HepG2 (cell line): ENCODE data around the gene SMTN. TPM values are rescaled to one million over a fixed set of nuclear protein-coding genes. Genes with fewer than 3 reads are reported as not detected.

Experiments
- ATAC-seq: fragments of 200-7000 bp; cut with Tn5 transposase; 3 replicates; pipeline ENCODE4 v1.9.1; 2020; ENCODE audit warnings: mild to moderate bottlenecking, moderate library complexity
- BruUV-seq: library from RNA; stranded (reverse); fragments of 400-500 nt; replicated peaks from 2 replicates; lab custom pipeline; 2021; lab: Mats Ljungman, UMichigan
- CTCF ChIA-PET: fragments of 300-600 bp; formaldehyde crosslinking; extraction: SDS; loops from one replicate; lab custom pipeline; 2021; ENCODE audit warnings: low total read pairs, inconsistent platforms, low intra/inter-chr PET ratio; lab: Yijun Ruan, JAX
- POLR2A ChIA-PET: fragments of 350-600 bp; sonication (Branson Sonifier 250); formaldehyde crosslinking; loops from one replicate; lab custom pipeline; 2020; ENCODE audit warnings: antibody characterized with exemption, inconsistent platforms; lab: Yijun Ruan, JAX
- DNase-seq: peaks from one replicate; pipeline ENCODE4 v3.0.0-alpha.2; 2015; ENCODE audit warnings: low spot score
- FAIRE-seq: peaks from 3 replicates; lab custom pipeline; 2011; peaks lifted over from hg19 to GRCh38; lab: Jason Lieb, UNC
- H2AFZ ChIP-seq: one replicate; pipeline ENCODE4 v1.6.1; 2011; ENCODE audit warnings: low read length, inconsistent platforms
- H3K27ac ChIP-seq: fragments of 300-600 bp; 3 replicates; pipeline ENCODE4 v1.8.0; 2011; ENCODE audit warnings: mixed run types, mild to moderate bottlenecking, mixed read lengths, low read length, inconsistent platforms; ENCODE audit not compliant: insufficient read depth; ENCODE audit errors: extremely low read length
- H3K27me3 ChIP-seq, 2 experiments: fragments of 200-600 bp in 1 of 2; 2 replicates in 1 of 2; 3 replicates in 1 of 2; pipeline versions ENCODE4 v1.6.0 to v1.8.0; 2011; ENCODE audit warnings: low read length in 2 of 2, mild to moderate bottlenecking in 2 of 2, moderate library complexity in 2 of 2, inconsistent platforms in 1 of 2; ENCODE audit not compliant: insufficient read depth in 2 of 2, control insufficient read depth in 1 of 2
- H3K36me3 ChIP-seq, 2 experiments: fragments of 200-600 bp in 1 of 2; replicated peaks in 1 of 2; 2 replicates in 1 of 2; 3 replicates in 1 of 2; pipeline versions ENCODE4 v1.5.1 to v1.8.0; 2011; ENCODE audit warnings: low read length in 2 of 2, inconsistent platforms in 1 of 2; ENCODE audit not compliant: insufficient read depth in 2 of 2, control insufficient read depth in 1 of 2
- H3K4me1 ChIP-seq: 2 replicates; pipeline ENCODE4 v1.5.1; 2012; ENCODE audit warnings: low read length, inconsistent platforms; ENCODE audit not compliant: insufficient read depth
- H3K4me2 ChIP-seq: 2 replicates; pipeline ENCODE4 v1.6.0; 2011; ENCODE audit warnings: low read depth, low read length, inconsistent platforms
- H3K4me3 ChIP-seq, 3 experiments: fragments of 200-600 bp in 1 of 3; sonication (generic), shearing (Covaris generic) in 1 of 3; replicated peaks in 1 of 3; 2 replicates each; pipeline ENCODE4 v1.5.1; 2011 to 2016; ENCODE audit warnings: low read length in 3 of 3, inconsistent platforms in 2 of 3, low read depth in 2 of 3, mild to moderate bottlenecking in 2 of 3, control low read depth in 1 of 3, mixed read lengths in 1 of 3; ENCODE audit not compliant: insufficient read depth in 1 of 3
- H3K79me2 ChIP-seq: one replicate; pipeline ENCODE4 v1.6.1; 2011; ENCODE audit warnings: low read length, inconsistent platforms; ENCODE audit not compliant: insufficient read depth
- H3K9ac ChIP-seq: 2 replicates; pipeline ENCODE4 v1.6.0; 2011; ENCODE audit warnings: mild to moderate bottlenecking, low read depth, low read length, inconsistent platforms; ENCODE audit not compliant: insufficient read depth
- H3K9me3 ChIP-seq: 2 replicates; pipeline ENCODE4 v1.5.1; 2012; ENCODE audit warnings: mild to moderate bottlenecking, low read length
- H4K20me1 ChIP-seq: 2 replicates; pipeline ENCODE4 v1.6.0; 2011; ENCODE audit warnings: inconsistent platforms, mild to moderate bottlenecking, low read length, moderate library complexity; ENCODE audit not compliant: insufficient read depth
- CSRNP1 ChIP-seq: sonication (generic); formaldehyde crosslinking; IDR thresholded peaks from 2 replicates; pipeline ENCODE4 v1.8.1; 2023; ENCODE audit warnings: mild to moderate bottlenecking, missing genetic modification reagents
- EED ChIP-seq: sonication (generic); formaldehyde crosslinking; IDR thresholded peaks from 2 replicates; pipeline ENCODE4 v1.5.0; 2020; ENCODE audit warnings: mild to moderate bottlenecking, missing genetic modification reagents
- GABPB1 ChIP-seq: IDR thresholded peaks from 2 replicates; pipeline ENCODE4 v1.6.1; 2016; ENCODE audit warnings: mild to moderate bottlenecking, missing genetic modification reagents, moderate library complexity, missing compliant biosample characterization
- GMEB2 ChIP-seq: IDR thresholded peaks from 2 replicates; pipeline ENCODE4 v1.6.1; 2016; ENCODE audit warnings: missing biosample characterization, missing genetic modification reagents, low read depth
- KLF16 ChIP-seq, 2 experiments: sonication (generic) in 1 of 2; formaldehyde crosslinking in 1 of 2; IDR thresholded peaks; 2 replicates each; pipeline versions ENCODE4 v1.6.1 to v1.8.0; 2016 to 2023; ENCODE audit warnings: missing genetic modification reagents in 2 of 2, missing compliant biosample characterization in 1 of 2
- MZF1 ChIP-seq: sonication (generic); formaldehyde crosslinking; IDR thresholded peaks from 2 replicates; pipeline ENCODE4 v1.8.1; 2023; ENCODE audit warnings: mild to moderate bottlenecking, missing genetic modification reagents, borderline replicate concordance
- NFIC ChIP-seq: IDR thresholded peaks from 2 replicates; pipeline ENCODE4 v1.6.1; 2012; ENCODE audit warnings: mild to moderate bottlenecking, low read length, inconsistent platforms
- NR2F2 ChIP-seq: IDR thresholded peaks from 2 replicates; pipeline ENCODE4 v1.6.1; 2012; ENCODE audit warnings: low read depth, inconsistent platforms, borderline replicate concordance
- RAD51 ChIP-seq: fragments of 450-650 bp; IDR thresholded peaks from 2 replicates; pipeline ENCODE4 v1.6.1; 2016; ENCODE audit warnings: borderline replicate concordance
- SATB2 ChIP-seq: sonication (generic); formaldehyde crosslinking; IDR thresholded peaks from 2 replicates; pipeline ENCODE4 v1.5.0; 2020; ENCODE audit warnings: missing genetic modification reagents
- SOX6 ChIP-seq, 2 experiments: fragments of 450-650 bp in 1 of 2; sonication (generic) in 1 of 2; formaldehyde crosslinking in 1 of 2; IDR thresholded peaks; 2 replicates each; pipeline versions ENCODE4 v1.4.0 to v1.6.1; 2017 to 2020; ENCODE audit warnings: antibody characterized with exemption in 1 of 2, mild to moderate bottlenecking in 1 of 2, missing genetic modification reagents in 1 of 2
- TGIF2 ChIP-seq: IDR thresholded peaks from 2 replicates; pipeline ENCODE4 v1.6.1; 2016; ENCODE audit warnings: control low read depth, missing compliant biosample characterization
- WIZ ChIP-seq: sonication (generic); formaldehyde crosslinking; IDR thresholded peaks from 2 replicates; pipeline ENCODE4 v1.5.1; 2020; ENCODE audit warnings: mild to moderate bottlenecking, missing genetic modification reagents
- ZKSCAN5 ChIP-seq: sonication (generic); formaldehyde crosslinking; IDR thresholded peaks from 2 replicates; pipeline ENCODE4 v1.5.1; 2020; ENCODE audit warnings: mild to moderate bottlenecking, missing genetic modification reagents
- ZNF709 ChIP-seq: sonication (generic); formaldehyde crosslinking; IDR thresholded peaks from 2 replicates; pipeline ENCODE4 v1.5.0; 2020; ENCODE audit warnings: mild to moderate bottlenecking, missing genetic modification reagents
- ZSCAN20 ChIP-seq: sonication (generic); formaldehyde crosslinking; IDR thresholded peaks from 2 replicates; pipeline ENCODE4 v1.4.0; 2020; ENCODE audit warnings: missing genetic modification reagents, mild to moderate bottlenecking, borderline replicate concordance
- WGBS: methylation state at CpG from one replicate; pipeline ENCODE4 v1.1.6; 2017; ENCODE audit warnings: low lambda C conversion rate; 5-methylcytosine and 5-hydroxymethylcytosine counted together
- in situ Hi-C: cut with HindIII; loops from 2 replicates; pipeline ENCODE4 v1.10.0; 2017; ENCODE audit warnings: low pct_unique_long_range_greater_than_20kb; ENCODE audit not compliant: extremely low pct_ligation_motif_present
- intact Hi-C: fragments of 100-400 bp; cut with micrococcal nuclease; formaldehyde crosslinking; loops from one replicate; pipeline ENCODE4 v1.10.0; 2022; ENCODE audit not compliant: unreplicated experiment
- polyA plus RNA-seq, 8 experiments: library from polyadenylated mRNA; depleted of rRNA in 3 of 8; stranded (reverse) in 7 of 8; unstranded in 1 of 8; fragments of >200 nt; fragmentation: Illumina TruSeq in 4 of 8; extraction: Trizol in 4 of 8; gene quantifications; 2 replicates each; pipeline versions ENCODE4 v1.2.1 to v1.2.3, GENCODE V29; 2011 to 2016; ENCODE audit warnings: low read depth in 4 of 8, missing spikeins in 1 of 8, mixed read lengths in 1 of 8; ENCODE audit not compliant: insufficient read depth in 1 of 8
- total RNA-seq, 5 experiments: library from RNA; depleted of rRNA; stranded (reverse); fragments of >200 nt; fragmentation: Illumina TruSeq; extraction: Trizol; gene quantifications; 2 replicates each; pipeline ENCODE4 v1.2.3, GENCODE V29; 2016; ENCODE audit warnings: low read depth in 1 of 5
- TF ChIP-seq, protein P1 (sequence below): sonication (generic); formaldehyde crosslinking; IDR thresholded peaks from 2 replicates; pipeline ENCODE4 v1.8.0; 2023; ENCODE audit warnings: mild to moderate bottlenecking, missing genetic modification reagents

Gene SMTN
- total and polyA plus RNA-seq, 2 of the 13 experiments (the other 11 are each of a cell fraction or from before 2014, with no cell fraction given) = 14.7 to 26.1 TPM

DNA sequence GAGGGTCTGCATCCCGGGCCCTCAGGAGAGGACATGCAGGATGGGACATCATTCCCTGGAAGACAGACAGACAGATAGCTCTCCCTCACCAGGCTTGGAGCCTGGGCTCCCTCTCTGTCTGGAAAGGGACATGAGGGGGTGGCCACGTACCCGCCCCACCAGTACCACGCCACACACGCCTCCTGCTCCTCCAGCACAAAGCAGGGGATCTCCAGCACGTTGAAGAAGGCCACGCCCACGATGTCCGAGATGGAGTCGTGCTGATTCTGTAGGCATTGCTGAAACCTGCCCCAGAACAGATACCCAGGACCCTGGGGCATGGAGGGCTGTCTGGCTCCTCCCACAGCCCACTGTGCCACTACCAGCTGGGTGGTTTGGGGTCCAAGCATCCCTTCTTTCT, 57.0 kb downstream of the SMTN start:
- no peaks in the 10 kb centered on the region for H4K20me1 ChIP-seq
- 24% methylated on average over 5 of the region's 10 CpGs for WGBS
- intact Hi-C loops (no loop called here), in situ Hi-C loops (no loop called here)
- POLR2A ChIA-PET = no interaction called here
- H2AFZ ChIP-seq = no peak overlapping the region
- no peaks in the 10 kb centered on the region for H3K36me3 ChIP-seq
- no peak for ATAC-seq
- FAIRE-seq = no peak
- H3K27me3 ChIP-seq = peaks cover 5 to 42% of the 10 kb centered on the region in 2 experiments
- H3K79me2 ChIP-seq = no peaks in the 10 kb centered on the region
- peaks cover 18% of the 10 kb centered on the region for H3K4me1 ChIP-seq
- TF ChIP-seq RAD51 (no peak), NR2F2 (no peak), SATB2 (no peak), NFIC (no peak), ZSCAN20 (CRISPR knock-in tag) (no peak), ZKSCAN5 (CRISPR knock-in tag) (no peak), EED (CRISPR knock-in tag) (no peak), MZF1 (CRISPR knock-in tag) (no peak)
- TF ChIP-seq, all 625 proteins: peak for 0
- no TSS peak for BruUV-seq
- no peak overlapping the region for H3K4me2 ChIP-seq
- H3K9ac ChIP-seq = no peak overlapping the region
- no peak overlapping the region for H3K27ac ChIP-seq
- H3K9me3 ChIP-seq = no peaks in the 10 kb centered on the region
- no peak overlapping the region for H3K4me3 ChIP-seq
- CTCF ChIA-PET = no interaction called here
- DNase-seq = no peak

GRCh38 chr22:31139066-31139465, 57.9 kb downstream of the SMTN start:
- Histone ChIP-seq H3K27ac (no peak overlapping the region), H3K36me3 (no peaks in the 10 kb centered on the region), H3K79me2 (no peaks in the 10 kb centered on the region), H3K9me3 (no peaks in the 10 kb centered on the region), H3K27me3 (peaks cover 5 to 48% of the 10 kb centered on the region in 2 experiments), H2AFZ (no peak overlapping the region), H3K4me1 (peaks cover 18% of the 10 kb centered on the region), H3K4me3 (no peak overlapping the region), H4K20me1 (no peaks in the 10 kb centered on the region), H3K4me2 (no peak overlapping the region), H3K9ac (no peak overlapping the region)
- ATAC-seq (no peak), DNase-seq (no peak), FAIRE-seq (no peak)
- WGBS = 25% methylated on average over 2 of the region's 3 CpGs
- in situ Hi-C loops (no loop called here), intact Hi-C loops (no loop called here)
- POLR2A ChIA-PET = interaction anchor here (1.6 kb wide), 1 partner anchor 32 kb away, joined by 4 read pairs; the partner anchor contains the start of gene SELENOM
- CTCF ChIA-PET = no interaction called here
- no TSS peak for BruUV-seq
- no peak for TF ChIP-seq TGIF2 (CRISPR knock-in tag)
- no peak for TF ChIP-seq KLF16 (CRISPR knock-in tag; IDR thresholded peaks at IDR 0.05)
- TF ChIP-seq WIZ (CRISPR knock-in tag) = no peak
- no peak for TF ChIP-seq CSRNP1 (CRISPR knock-in tag)
- TF ChIP-seq, protein P1, sequence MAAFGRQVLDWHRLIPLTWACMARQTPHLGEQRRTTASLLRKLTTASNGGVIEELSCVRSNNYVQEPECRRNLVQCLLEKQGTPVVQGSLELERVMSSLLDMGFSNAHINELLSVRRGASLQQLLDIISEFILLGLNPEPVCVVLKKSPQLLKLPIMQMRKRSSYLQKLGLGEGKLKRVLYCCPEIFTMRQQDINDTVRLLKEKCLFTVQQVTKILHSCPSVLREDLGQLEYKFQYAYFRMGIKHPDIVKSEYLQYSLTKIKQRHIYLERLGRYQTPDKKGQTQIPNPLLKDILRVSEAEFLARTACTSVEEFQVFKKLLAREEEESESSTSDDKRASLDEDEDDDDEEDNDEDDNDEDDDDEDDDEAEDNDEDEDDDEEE (CRISPR knock-in tag) = no peak
- no peak for TF ChIP-seq SOX6 (IDR thresholded peaks at IDR 0.05)
- TF ChIP-seq SOX6 (CRISPR knock-in tag; IDR thresholded peaks at IDR 0.05) = no peak
- no peak for TF ChIP-seq GMEB2
- TF ChIP-seq GABPB1 (CRISPR knock-in tag) = no peak
- TF ChIP-seq ZNF709 (CRISPR knock-in tag) = no peak
